Mammary epithelial cell (primary cell): ENCODE data around the gene CFC1.
"Not testable (repeated sequence)": the region's sequence is repeated elsewhere in the genome, so short reads cannot be mapped to it uniquely, and the experiment has no call there.

ENCODE experiments used
- EZH2 ChIP-seq: IDR thresholded peaks from 2 replicates; pipeline ENCODE4 v1.6.1; 2012; ENCODE audit warnings: low read length, inconsistent platforms, borderline replicate concordance
- TF ChIP-seq, protein P1 (sequence below), 2 donors: IDR thresholded peaks in 1 of 2; conservative IDR thresholded peaks in 1 of 2; 2 replicates each; pipeline ENCODE4 v1.5.1; 2011 to 2012; ENCODE audit warnings: inconsistent platforms in 2 of 2, low read length in 2 of 2, mild to moderate bottlenecking in 2 of 2, control low read depth in 1 of 2, low read depth in 1 of 2; ENCODE audit not compliant: insufficient read depth in 1 of 2; ENCODE audit errors: extremely low read depth in 1 of 2

DNA sequence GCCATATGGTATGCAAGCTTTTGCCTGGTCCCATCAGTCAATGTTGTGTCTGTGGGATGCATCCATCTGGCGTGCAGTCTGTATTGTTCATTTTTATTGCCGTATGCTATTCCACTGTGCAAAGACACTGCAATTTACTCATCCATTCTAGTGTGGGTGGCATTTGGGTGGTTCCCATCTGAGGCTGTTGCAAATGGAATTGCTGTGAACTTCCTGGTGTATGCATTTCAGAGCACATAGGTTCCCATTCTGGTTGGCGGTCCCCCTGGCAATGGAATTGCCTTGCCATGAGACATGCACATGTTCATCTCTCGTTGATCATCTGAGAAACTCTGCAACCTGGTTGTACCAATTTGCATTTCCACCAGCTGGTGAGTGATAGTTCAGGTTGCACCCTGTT lies 21.8 kb downstream of the CFC1 start:
- not testable (repeated sequence) for TF ChIP-seq EZH2
- TF ChIP-seq, protein P1, sequence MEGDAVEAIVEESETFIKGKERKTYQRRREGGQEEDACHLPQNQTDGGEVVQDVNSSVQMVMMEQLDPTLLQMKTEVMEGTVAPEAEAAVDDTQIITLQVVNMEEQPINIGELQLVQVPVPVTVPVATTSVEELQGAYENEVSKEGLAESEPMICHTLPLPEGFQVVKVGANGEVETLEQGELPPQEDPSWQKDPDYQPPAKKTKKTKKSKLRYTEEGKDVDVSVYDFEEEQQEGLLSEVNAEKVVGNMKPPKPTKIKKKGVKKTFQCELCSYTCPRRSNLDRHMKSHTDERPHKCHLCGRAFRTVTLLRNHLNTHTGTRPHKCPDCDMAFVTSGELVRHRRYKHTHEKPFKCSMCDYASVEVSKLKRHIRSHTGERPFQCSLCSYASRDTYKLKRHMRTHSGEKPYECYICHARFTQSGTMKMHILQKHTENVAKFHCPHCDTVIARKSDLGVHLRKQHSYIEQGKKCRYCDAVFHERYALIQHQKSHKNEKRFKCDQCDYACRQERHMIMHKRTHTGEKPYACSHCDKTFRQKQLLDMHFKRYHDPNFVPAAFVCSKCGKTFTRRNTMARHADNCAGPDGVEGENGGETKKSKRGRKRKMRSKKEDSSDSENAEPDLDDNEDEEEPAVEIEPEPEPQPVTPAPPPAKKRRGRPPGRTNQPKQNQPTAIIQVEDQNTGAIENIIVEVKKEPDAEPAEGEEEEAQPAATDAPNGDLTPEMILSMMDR (conservative IDR thresholded peaks at IDR 0.05 in 1 of 2, IDR thresholded peaks at IDR 0.05 in 1 of 2; ENCODE audit: extremely low read depth in 1 of 2, insufficient read depth in 1 of 2, low read depth in 1 of 2, low read length in 2 of 2): not testable (repeated sequence)
